ENCODE data around the gene SH2D3C. TPM values are rescaled to one million over a fixed set of nuclear protein-coding genes. Genes with fewer than 3 reads are reported as not detected.

The SH2D3C gene
- total and polyA plus RNA-seq, 4 donors, result 34.5 to 51.5 (median 42.0) TPM

GRCh38 chr9:127732444-127732843, 46.0 kb downstream of the SH2D3C start:
- ATAC-seq (ENCODE audit: insufficient read depth, low FRiP score) (no peak), DNase-seq (no peak)
- Histone ChIP-seq H3K9ac (ENCODE audit: insufficient read depth in 1 of 2, low read length in 2 of 2) (no peak overlapping the region), H3K4me3 (no peak overlapping the region), H3K9me3 (ENCODE audit: control insufficient read depth in 4 of 4, insufficient read depth in 3 of 4, low read length in 3 of 4) (no peaks in the 10 kb centered on the region), H3K27ac (ENCODE audit: low read depth in 1 of 2, low read length in 1 of 2) (no peak overlapping the region), H3K4me1 (ENCODE audit: control insufficient read depth in 5 of 5, insufficient read depth in 5 of 5, low read length in 5 of 5) (peaks cover 0 to 12% (median 4%) of the 10 kb centered on the region in 5 donors), H3K27me3 (ENCODE audit: control insufficient read depth in 3 of 3, insufficient read depth in 3 of 3, low read length in 2 of 3) (no peaks in the 10 kb centered on the region), H3K36me3 (ENCODE audit: control insufficient read depth in 4 of 4, insufficient read depth in 4 of 4, low read length in 4 of 4) (peaks cover 0 to 17% (median 5%) of the 10 kb centered on the region in 4 donors)
- WGBS, 2 donors, result 96% methylated on average over 21 of the region's 21 CpGs
- TF ChIP-seq CTCF (IDR thresholded peaks at IDR 0.05; ENCODE audit: control extremely low read depth, extremely low read depth), result no peak

GRCh38 chr9:127731938-127732337, 46.5 kb downstream of the SH2D3C start:
- Histone ChIP-seq H3K4me1 (ENCODE audit: control insufficient read depth in 5 of 5, insufficient read depth in 5 of 5, low read length in 5 of 5) (peaks cover 0 to 12% (median 4%) of the 10 kb centered on the region in 5 donors), H3K27me3 (ENCODE audit: control insufficient read depth in 3 of 3, insufficient read depth in 3 of 3, low read length in 2 of 3) (no peaks in the 10 kb centered on the region), H3K36me3 (ENCODE audit: control insufficient read depth in 4 of 4, insufficient read depth in 4 of 4, low read length in 4 of 4) (peaks cover 0 to 17% (median 5%) of the 10 kb centered on the region in 4 donors), H3K9me3 (ENCODE audit: control insufficient read depth in 4 of 4, insufficient read depth in 3 of 4, low read length in 3 of 4) (no peaks in the 10 kb centered on the region), H3K4me3 (no peak overlapping the region), H3K27ac (ENCODE audit: low read depth in 1 of 2, low read length in 1 of 2) (no peak overlapping the region), H3K9ac (ENCODE audit: insufficient read depth in 1 of 2, low read length in 2 of 2) (no peak overlapping the region)
- no peak for ATAC-seq (ENCODE audit: insufficient read depth, low FRiP score)
- 85 to 89% methylated on average over 16 of the region's 16 CpGs for WGBS, 2 donors
- no peak for DNase-seq
- no peak for TF ChIP-seq CTCF (IDR thresholded peaks at IDR 0.05; ENCODE audit: control extremely low read depth, extremely low read depth)

- H3K9me3 ChIP-seq (ENCODE audit: control insufficient read depth in 4 of 4, insufficient read depth in 3 of 4, low read length in 3 of 4), result no peaks in the 10 kb centered on the region
- H3K9ac ChIP-seq (ENCODE audit: insufficient read depth in 1 of 2, low read length in 2 of 2), result no peak overlapping the region
- H3K36me3 ChIP-seq (ENCODE audit: control insufficient read depth in 4 of 4, insufficient read depth in 4 of 4, low read length in 4 of 4), result peaks cover 0 to 17% (median 5%) of the 10 kb centered on the region in 4 donors
- 90 to 95% methylated on average over 9 of the region's 9 CpGs for WGBS, 2 donors
- no peak overlapping the region for H3K27ac ChIP-seq (ENCODE audit: low read depth in 1 of 2, low read length in 1 of 2)
- no peak for ATAC-seq (ENCODE audit: insufficient read depth, low FRiP score)
- H3K27me3 ChIP-seq (ENCODE audit: control insufficient read depth in 3 of 3, insufficient read depth in 3 of 3, low read length in 2 of 3), result no peaks in the 10 kb centered on the region
- DNase-seq, result no peak
- H3K4me1 ChIP-seq (ENCODE audit: control insufficient read depth in 5 of 5, insufficient read depth in 5 of 5, low read length in 5 of 5), result peaks cover 0 to 12% (median 4%) of the 10 kb centered on the region in 5 donors
- TF ChIP-seq CTCF (IDR thresholded peaks at IDR 0.05; ENCODE audit: control extremely low read depth, extremely low read depth), result no peak
- H3K4me3 ChIP-seq, result no peak overlapping the region
Observed at GRCh38 chr9:127730799-127731410, 47.6 kb downstream of the SH2D3C start.

- peaks cover 0 to 8% (median 2%) of the 10 kb centered on the region in 5 donors for H3K4me1 ChIP-seq (ENCODE audit: control insufficient read depth in 5 of 5, insufficient read depth in 5 of 5, low read length in 5 of 5)
- no peaks in the 10 kb centered on the region for H3K27me3 ChIP-seq (ENCODE audit: control insufficient read depth in 3 of 3, insufficient read depth in 3 of 3, low read length in 2 of 3)
- H3K9me3 ChIP-seq (ENCODE audit: control insufficient read depth in 4 of 4, insufficient read depth in 3 of 4, low read length in 3 of 4), result no peaks in the 10 kb centered on the region
- 91 to 92% methylated on average over 9 of the region's 9 CpGs for WGBS, 2 donors
- H3K27ac ChIP-seq (ENCODE audit: low read depth in 1 of 2, low read length in 1 of 2), result no peak overlapping the region
- TF ChIP-seq CTCF (IDR thresholded peaks at IDR 0.05; ENCODE audit: control extremely low read depth, extremely low read depth), result no peak
- DNase-seq (no peak), ATAC-seq (ENCODE audit: insufficient read depth, low FRiP score) (no peak)
- no peak overlapping the region for H3K4me3 ChIP-seq
- H3K36me3 ChIP-seq (ENCODE audit: control insufficient read depth in 4 of 4, insufficient read depth in 4 of 4, low read length in 4 of 4), result peaks cover 0 to 17% (median 5%) of the 10 kb centered on the region in 4 donors
- H3K9ac ChIP-seq (ENCODE audit: insufficient read depth in 1 of 2, low read length in 2 of 2), result no peak overlapping the region
Observed at GRCh38 chr9:127730262-127730661, 48.2 kb downstream of the SH2D3C start.
